Upper lobe of left lung (tissue), 6 donors: Measurements from ENCODE around the gene MIEF1. TPM values are rescaled to one million over a fixed set of nuclear protein-coding genes. Genes with fewer than 3 reads are reported as not detected.

Source experiments
- ATAC-seq, 2 donors: fragments of 200-7000 bp; cut with Tn5 transposase; one replicate each; pipeline ENCODE4 v1.9.1; 2022; ENCODE audit warnings: mild to moderate bottlenecking in 2 of 2, moderate library complexity in 2 of 2; ENCODE audit not compliant: low FRiP score in 2 of 2
- DNase-seq, 2 donors: peaks; one replicate each; pipeline ENCODE4 v3.0.0-alpha.2; 2019 to 2020
- H3K27ac ChIP-seq, 4 donors: fragments of 200-600 bp; sonication (generic); one replicate each; pipeline ENCODE4 v1.5.1; 2016 to 2019
- H3K27me3 ChIP-seq, 4 donors: fragments of 200-600 bp; sonication (generic); one replicate each; pipeline ENCODE4 v1.5.1; 2017 to 2019
- H3K36me3 ChIP-seq, 4 donors: fragments of 200-600 bp; sonication (generic); one replicate each; pipeline ENCODE4 v1.5.1; 2016 to 2019
- H3K4me1 ChIP-seq, 4 donors: fragments of 200-600 bp; sonication (generic); one replicate each; pipeline ENCODE4 v1.5.1; 2018 to 2019
- H3K4me3 ChIP-seq, 4 donors: fragments of 200-600 bp; sonication (generic); one replicate each; pipeline ENCODE4 v1.5.1; 2017 to 2019; ENCODE audit warnings: mild to moderate bottlenecking in 2 of 4, moderate library complexity in 1 of 4
- H3K9me3 ChIP-seq, 4 donors: fragments of 200-600 bp; sonication (generic); one replicate each; pipeline ENCODE4 v1.5.1; 2018 to 2019
- EP300 ChIP-seq, 4 donors: sonication (generic); formaldehyde crosslinking; IDR thresholded peaks; one replicate each; pipeline ENCODE4 v1.5.1; 2017; ENCODE audit warnings: antibody characterized with exemption in 4 of 4, control low read depth in 2 of 4
- POLR2A ChIP-seq, 4 donors: fragments of 450-650 bp; IDR thresholded peaks; one replicate each; pipeline ENCODE4 v1.5.1; 2016 to 2017; ENCODE audit warnings: antibody characterized with exemption in 4 of 4, mild to moderate bottlenecking in 2 of 4
- POLR2AphosphoS5 ChIP-seq, 2 donors: sonication (generic); formaldehyde crosslinking; IDR thresholded peaks; one replicate each; pipeline ENCODE4 v1.5.1; 2017; ENCODE audit warnings: antibody characterized with exemption in 2 of 2
- WGBS, 2 donors: methylation state at CpG; one replicate each; pipeline ENCODE4 v1.1.5; 2017 to 2018; 5-methylcytosine and 5-hydroxymethylcytosine counted together
- total RNA-seq, 6 donors: library from RNA; depleted of rRNA in 4 of 6; stranded (reverse); fragments of >200 nt in 4 of 6; gene quantifications; one replicate each; pipeline versions ENCODE4 v1.1.0 to v1.2.1, GENCODE V29; 2016 to 2021
- TF ChIP-seq, protein P1 (sequence below), 6 experiments: fragments of 450-650 bp in 4 of 6; fragments of 200-600 bp in 2 of 6; sonication (generic) in 2 of 6; IDR thresholded peaks; one replicate each; pipeline ENCODE4 v1.5.1; 2016 to 2019; ENCODE audit warnings: antibody characterized with exemption in 6 of 6
- donor health status: DM: no; HTN: no; CAD: no; lungs with moderate emphysema.
- donor health status: DM: no; HTN: yes; CAD: no; lungs with severe emphysema.

MIEF1 gene
- total RNA-seq, 6 donors from 2014 or later, result 10.5 to 35.3 (median 25.6) TPM

DNA sequence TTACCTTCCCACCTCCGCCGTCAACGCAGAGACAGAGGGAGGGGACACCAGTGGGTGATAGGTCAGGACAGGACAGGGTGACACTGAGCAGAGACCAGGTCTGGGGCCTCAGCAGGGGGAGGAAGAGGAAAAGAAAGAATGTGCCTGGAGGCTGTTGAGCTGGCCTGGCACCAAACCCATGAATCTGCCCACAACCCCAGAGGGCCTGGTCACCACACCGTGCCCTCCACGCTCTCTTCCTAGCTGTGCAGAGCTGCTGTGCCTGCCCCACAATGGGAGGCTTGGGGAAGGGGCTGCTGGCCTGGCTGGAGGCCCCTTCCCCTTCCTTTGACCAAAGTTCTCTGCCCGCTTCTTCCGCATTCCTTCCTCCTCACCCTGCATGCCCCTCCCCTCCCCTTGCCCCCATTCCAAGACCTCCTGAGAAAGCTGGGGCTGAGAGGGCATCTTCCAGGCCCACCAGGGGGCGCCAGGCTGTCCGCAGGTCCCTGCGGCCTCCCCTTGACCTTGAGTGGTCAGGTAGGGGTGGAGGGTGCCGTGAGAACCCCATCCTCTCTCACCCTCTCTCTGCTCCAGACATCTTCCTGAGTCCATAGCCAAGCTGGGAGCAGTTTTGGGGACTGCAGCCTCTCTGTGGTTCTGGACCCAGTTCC lies 57.5 kb downstream of the MIEF1 start:
- TF ChIP-seq POLR2A (IDR thresholded peaks at IDR 0.05) (no peak), EP300 (IDR thresholded peaks at IDR 0.05) (no peak), POLR2AphosphoS5 (IDR thresholded peaks at IDR 0.05) (no peak)
- TF ChIP-seq, protein P1, sequence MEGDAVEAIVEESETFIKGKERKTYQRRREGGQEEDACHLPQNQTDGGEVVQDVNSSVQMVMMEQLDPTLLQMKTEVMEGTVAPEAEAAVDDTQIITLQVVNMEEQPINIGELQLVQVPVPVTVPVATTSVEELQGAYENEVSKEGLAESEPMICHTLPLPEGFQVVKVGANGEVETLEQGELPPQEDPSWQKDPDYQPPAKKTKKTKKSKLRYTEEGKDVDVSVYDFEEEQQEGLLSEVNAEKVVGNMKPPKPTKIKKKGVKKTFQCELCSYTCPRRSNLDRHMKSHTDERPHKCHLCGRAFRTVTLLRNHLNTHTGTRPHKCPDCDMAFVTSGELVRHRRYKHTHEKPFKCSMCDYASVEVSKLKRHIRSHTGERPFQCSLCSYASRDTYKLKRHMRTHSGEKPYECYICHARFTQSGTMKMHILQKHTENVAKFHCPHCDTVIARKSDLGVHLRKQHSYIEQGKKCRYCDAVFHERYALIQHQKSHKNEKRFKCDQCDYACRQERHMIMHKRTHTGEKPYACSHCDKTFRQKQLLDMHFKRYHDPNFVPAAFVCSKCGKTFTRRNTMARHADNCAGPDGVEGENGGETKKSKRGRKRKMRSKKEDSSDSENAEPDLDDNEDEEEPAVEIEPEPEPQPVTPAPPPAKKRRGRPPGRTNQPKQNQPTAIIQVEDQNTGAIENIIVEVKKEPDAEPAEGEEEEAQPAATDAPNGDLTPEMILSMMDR (IDR thresholded peaks at IDR 0.05), result peak in 3 of 6 experiments; percentile 16 to 23 (median 23)
- ATAC-seq (peak in 1 of 2 donors; percentile 38), DNase-seq (no peak)
- Histone ChIP-seq H3K9me3 (no peaks in the 10 kb centered on the region), H3K4me3 (no peak overlapping the region), H3K36me3 (no peaks in the 10 kb centered on the region), H3K27ac (no peak overlapping the region), H3K4me1 (peaks cover 8 to 17% (median 9%) of the 10 kb centered on the region in 4 donors), H3K27me3 (peaks cover 0 to 35% (median 19%) of the 10 kb centered on the region in 4 donors)
- 34 to 46% methylated on average over 11 of the region's 11 CpGs for WGBS, 2 donors

DNA sequence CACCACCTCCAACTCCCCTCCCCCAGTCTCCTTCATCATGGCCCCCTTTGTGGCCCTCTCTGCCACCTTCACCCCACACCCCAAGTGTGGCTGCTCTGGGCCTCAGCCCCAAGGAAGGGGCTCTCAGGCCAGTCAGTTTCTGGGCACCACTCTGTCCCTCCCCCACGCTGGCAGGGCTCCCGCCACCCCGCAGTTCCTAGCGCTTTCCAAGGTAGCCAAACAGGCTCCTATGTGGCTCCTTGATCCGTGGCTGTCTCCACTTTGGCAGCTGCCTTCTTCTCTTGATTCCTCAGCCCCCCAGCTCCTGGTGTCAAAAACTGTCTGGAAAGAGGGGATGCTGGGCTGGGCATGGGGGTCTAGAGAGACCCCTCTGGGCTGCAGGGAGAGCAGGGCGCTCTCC lies 58.0 kb downstream of the MIEF1 start:
- Histone ChIP-seq H3K27me3 (peaks cover 0 to 35% (median 19%) of the 10 kb centered on the region in 4 donors), H3K4me1 (peaks cover 8 to 17% (median 9%) of the 10 kb centered on the region in 4 donors), H3K36me3 (no peaks in the 10 kb centered on the region), H3K4me3 (no peak overlapping the region), H3K27ac (no peak overlapping the region), H3K9me3 (no peaks in the 10 kb centered on the region)
- DNase-seq (no peak), ATAC-seq (no peak)
- TF ChIP-seq, protein P1 (IDR thresholded peaks at IDR 0.05), result no peak
- TF ChIP-seq POLR2AphosphoS5 (IDR thresholded peaks at IDR 0.05) (no peak), EP300 (IDR thresholded peaks at IDR 0.05) (no peak), POLR2A (IDR thresholded peaks at IDR 0.05) (no peak)
- WGBS, 2 donors, result 38 to 58% methylated on average over 5 to 6 of the region's 6 CpGs

DNA sequence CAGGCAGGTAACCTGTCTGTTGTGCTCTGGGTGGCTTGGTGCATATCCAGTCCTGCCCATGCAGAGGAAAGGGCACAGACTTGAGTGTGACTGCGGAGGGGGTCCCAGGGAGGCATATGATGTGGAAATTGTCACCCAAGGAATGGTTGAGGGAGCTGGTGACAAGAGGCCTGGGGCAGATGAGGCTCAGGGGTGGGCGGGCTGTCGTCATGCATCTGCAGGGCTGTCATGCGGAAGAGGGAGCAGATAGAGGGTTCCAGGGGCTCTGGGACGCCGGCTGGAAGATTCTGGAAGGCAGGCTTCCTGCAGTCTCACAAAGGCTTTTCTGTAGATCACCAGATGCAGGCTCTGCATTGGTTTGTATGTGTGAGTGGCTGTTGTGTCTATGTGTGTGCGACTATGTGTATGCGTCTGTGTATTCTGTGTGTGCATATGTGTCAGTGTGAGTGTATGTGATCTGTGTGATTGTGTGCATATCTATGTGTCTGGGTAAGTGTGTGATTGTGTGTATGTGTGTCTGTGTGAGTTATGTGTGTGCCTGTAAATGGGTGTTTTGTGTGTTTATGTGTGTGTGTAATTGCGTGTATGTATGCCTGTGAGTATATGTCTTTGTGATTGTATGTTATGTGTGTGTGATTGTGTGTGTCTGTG lies 60.9 kb downstream of the MIEF1 start:
- Histone ChIP-seq H3K27ac (no peak overlapping the region), H3K4me1 (peaks cover 4 to 8% (median 6%) of the 10 kb centered on the region in 4 donors), H3K4me3 (no peak overlapping the region), H3K36me3 (no peaks in the 10 kb centered on the region), H3K27me3 (peaks cover 0 to 14% (median 6%) of the 10 kb centered on the region in 4 donors), H3K9me3 (no peaks in the 10 kb centered on the region)
- no peak for TF ChIP-seq EP300 (IDR thresholded peaks at IDR 0.05)
- TF ChIP-seq POLR2A (IDR thresholded peaks at IDR 0.05), result no peak
- TF ChIP-seq POLR2AphosphoS5 (IDR thresholded peaks at IDR 0.05), result no peak
- TF ChIP-seq, protein P1 (IDR thresholded peaks at IDR 0.05), result no peak
- ATAC-seq, result no peak
- no peak for DNase-seq
- WGBS, 2 donors, result 78% methylated on average over 9 of the region's 9 CpGs

DNA sequence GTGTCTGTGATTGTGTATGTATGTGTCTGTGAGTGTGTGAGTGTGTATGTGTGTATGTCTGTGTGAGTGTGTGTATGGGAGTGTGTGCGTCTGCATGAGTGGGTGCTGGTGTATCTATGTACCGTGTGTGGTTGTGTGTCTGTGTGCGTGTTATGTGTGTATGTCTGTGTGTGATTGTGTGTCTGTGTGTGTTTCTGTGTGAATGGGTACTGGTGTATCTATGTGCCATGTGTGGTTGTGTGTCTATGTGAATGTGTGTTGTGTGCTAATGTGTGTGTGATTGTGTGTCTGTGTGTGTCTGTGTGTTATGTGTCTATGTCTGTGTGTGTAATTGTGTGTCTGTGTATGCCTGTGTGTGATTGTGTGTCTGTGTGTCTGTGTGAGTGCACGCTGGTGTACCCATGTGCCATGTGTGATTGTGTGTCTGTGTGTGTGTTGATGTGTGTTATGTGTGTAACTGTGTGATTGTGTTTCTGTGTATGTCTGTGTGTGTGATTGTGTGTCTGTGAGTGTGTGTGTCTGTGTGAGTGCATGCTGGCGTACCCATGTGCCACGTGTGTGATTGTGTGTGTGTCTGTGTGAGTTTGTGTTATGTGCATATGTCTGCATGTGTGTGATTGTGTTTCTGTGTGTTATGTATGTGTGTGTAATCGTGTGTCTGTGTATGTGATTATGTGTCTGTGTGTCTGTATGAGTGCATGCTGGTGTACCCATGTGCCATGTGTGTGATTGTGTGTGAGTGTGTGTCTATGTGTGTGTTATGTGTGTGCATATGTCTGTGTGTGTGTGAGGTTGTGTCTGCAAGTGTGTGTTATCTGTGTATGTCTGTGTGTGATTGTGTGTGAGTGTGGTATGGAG lies 61.7 kb downstream of the MIEF1 start:
- Histone ChIP-seq H3K36me3 (no peaks in the 10 kb centered on the region), H3K4me3 (no peak overlapping the region), H3K27ac (no peak overlapping the region), H3K27me3 (peaks cover 0 to 6% (median 0%) of the 10 kb centered on the region in 4 donors), H3K9me3 (no peaks in the 10 kb centered on the region), H3K4me1 (peaks cover 0 to 2% (median 0%) of the 10 kb centered on the region in 4 donors)
- TF ChIP-seq, protein P1 (IDR thresholded peaks at IDR 0.05), result no peak
- WGBS, 2 donors, result 78 to 83% methylated on average over 7 of the region's 7 CpGs
- DNase-seq (no peak), ATAC-seq (no peak)
